ENCODE data around the gene PSMA1.

PSMA1 gene

DNA sequence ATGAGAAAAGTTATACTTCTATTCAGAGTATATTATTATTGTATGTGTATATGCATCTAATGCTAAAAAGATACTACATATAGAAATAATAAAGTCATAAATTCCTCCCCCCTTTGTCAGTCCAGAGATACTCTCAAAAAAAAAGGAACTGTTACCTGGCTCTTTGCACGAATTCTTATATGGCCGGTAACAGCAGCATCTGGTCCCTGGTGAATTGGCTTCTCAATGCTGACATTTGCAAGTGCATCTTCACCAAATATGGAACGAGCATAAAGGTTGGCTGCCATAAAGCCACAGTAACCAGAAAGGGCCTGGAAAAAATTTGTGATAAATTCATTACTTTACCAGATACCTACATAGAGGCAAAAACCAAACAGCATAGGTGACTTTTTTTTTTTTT, 61.8 kb downstream of the PSMA1 start:
- TF ChIP-seq, protein P1, sequence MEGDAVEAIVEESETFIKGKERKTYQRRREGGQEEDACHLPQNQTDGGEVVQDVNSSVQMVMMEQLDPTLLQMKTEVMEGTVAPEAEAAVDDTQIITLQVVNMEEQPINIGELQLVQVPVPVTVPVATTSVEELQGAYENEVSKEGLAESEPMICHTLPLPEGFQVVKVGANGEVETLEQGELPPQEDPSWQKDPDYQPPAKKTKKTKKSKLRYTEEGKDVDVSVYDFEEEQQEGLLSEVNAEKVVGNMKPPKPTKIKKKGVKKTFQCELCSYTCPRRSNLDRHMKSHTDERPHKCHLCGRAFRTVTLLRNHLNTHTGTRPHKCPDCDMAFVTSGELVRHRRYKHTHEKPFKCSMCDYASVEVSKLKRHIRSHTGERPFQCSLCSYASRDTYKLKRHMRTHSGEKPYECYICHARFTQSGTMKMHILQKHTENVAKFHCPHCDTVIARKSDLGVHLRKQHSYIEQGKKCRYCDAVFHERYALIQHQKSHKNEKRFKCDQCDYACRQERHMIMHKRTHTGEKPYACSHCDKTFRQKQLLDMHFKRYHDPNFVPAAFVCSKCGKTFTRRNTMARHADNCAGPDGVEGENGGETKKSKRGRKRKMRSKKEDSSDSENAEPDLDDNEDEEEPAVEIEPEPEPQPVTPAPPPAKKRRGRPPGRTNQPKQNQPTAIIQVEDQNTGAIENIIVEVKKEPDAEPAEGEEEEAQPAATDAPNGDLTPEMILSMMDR (IDR thresholded peaks at IDR 0.05; ENCODE audit: low read depth, low read length, missing control alignments), result no peak
- no peak for DNase-seq (ENCODE audit: low read depth)
- no peak overlapping the region for H3K4me3 ChIP-seq (ENCODE audit: low read depth, low read length)
- in situ Hi-C loops (cut with HindIII; ENCODE audit: low sequenced_read_pairs), result no loop called here

- TF ChIP-seq, protein P1 (IDR thresholded peaks at IDR 0.05; ENCODE audit: low read depth, low read length, missing control alignments), result no peak
- no peak for DNase-seq (ENCODE audit: low read depth)
- in situ Hi-C loops (cut with HindIII; ENCODE audit: low sequenced_read_pairs), result no loop called here
- H3K4me3 ChIP-seq (ENCODE audit: low read depth, low read length), result no peak overlapping the region
Measured at GRCh38 chr11:14455648-14456430, 64.3 kb downstream of the PSMA1 start.
